ENCODE measurements around the gene MFAP4. TPM values are rescaled to one million over a fixed set of nuclear protein-coding genes. Genes with fewer than 3 reads are reported as not detected.

Gene MFAP4
- polyA plus RNA-seq, 1 donor from 2014 or later: not detected

- Histone ChIP-seq H4K20me1 (ENCODE audit: insufficient read depth) (no peaks in the 10 kb centered on the region), H2AFZ (ENCODE audit: low read depth, low read length) (no peak overlapping the region), H3K9me3 (ENCODE audit: low read length) (no peaks in the 10 kb centered on the region), H3K9me2 (ENCODE audit: insufficient read depth, low read length) (no peaks in the 10 kb centered on the region), H3K4me2 (ENCODE audit: low read length) (no peak overlapping the region), H3F3A (ENCODE audit: insufficient read depth, low read length, poor library complexity, severe bottlenecking) (no peaks in the 10 kb centered on the region), H3K36me3 (ENCODE audit: insufficient read depth, low read length) (no peaks in the 10 kb centered on the region), H3K79me2 (replicated peaks; ENCODE audit: insufficient read depth, low read length) (no peaks in the 10 kb centered on the region), H3K27me3 (ENCODE audit: insufficient read depth, low read depth, low read length) (no peaks in the 10 kb centered on the region), H3K27ac (ENCODE audit: low read length) (no peak overlapping the region), H3K4me3 (ENCODE audit: low read length) (no peak overlapping the region), H3K9ac (ENCODE audit: low read length) (no peak overlapping the region)
- TF ChIP-seq EZH2 (IDR thresholded peaks at IDR 0.05; ENCODE audit: borderline replicate concordance, insufficient read depth, low read length, poor library complexity, severe bottlenecking) (no peak), REST (IDR thresholded peaks at IDR 0.05; ENCODE audit: borderline replicate concordance) (no peak), POLR2AphosphoS5 (IDR thresholded peaks at IDR 0.05) (no peak), RAD21 (conservative IDR thresholded peaks at IDR 0.05) (no peak), CTCF (IDR thresholded peaks at IDR 0.05; ENCODE audit: poor library complexity, severe bottlenecking) (no peak), SMC3 (conservative IDR thresholded peaks at IDR 0.05; ENCODE audit: poor library complexity) (no peak), TAF1 (IDR thresholded peaks at IDR 0.05; ENCODE audit: low read depth) (no peak), MXI1 (conservative IDR thresholded peaks at IDR 0.05; ENCODE audit: poor library complexity, severe bottlenecking) (no peak), EP300 (conservative IDR thresholded peaks at IDR 0.05; ENCODE audit: poor library complexity, severe bottlenecking) (no peak)
These were observed 16.5 kb downstream of the MFAP4 start for GRCh38 chr17:19370493-19370960.

- H3K4me3 ChIP-seq (ENCODE audit: low read length): no peak overlapping the region
- no peaks in the 10 kb centered on the region for H3K9me3 ChIP-seq (ENCODE audit: low read length)
- no peaks in the 10 kb centered on the region for H3K79me2 ChIP-seq (replicated peaks; ENCODE audit: insufficient read depth, low read length)
- no peaks in the 10 kb centered on the region for H3K36me3 ChIP-seq (ENCODE audit: insufficient read depth, low read length)
- H3K9me2 ChIP-seq (ENCODE audit: insufficient read depth, low read length): no peaks in the 10 kb centered on the region
- H3K27ac ChIP-seq (ENCODE audit: low read length): no peak overlapping the region
- H3K27me3 ChIP-seq (ENCODE audit: insufficient read depth, low read depth, low read length): no peaks in the 10 kb centered on the region
- no peak overlapping the region for H3K9ac ChIP-seq (ENCODE audit: low read length)
- H3K4me2 ChIP-seq (ENCODE audit: low read length): no peak overlapping the region
- H3F3A ChIP-seq (ENCODE audit: insufficient read depth, low read length, poor library complexity, severe bottlenecking): no peaks in the 10 kb centered on the region
- TF ChIP-seq REST (IDR thresholded peaks at IDR 0.05; ENCODE audit: borderline replicate concordance): no peak
- no peak for TF ChIP-seq EP300 (conservative IDR thresholded peaks at IDR 0.05; ENCODE audit: poor library complexity, severe bottlenecking)
- TF ChIP-seq CTCF (IDR thresholded peaks at IDR 0.05; ENCODE audit: poor library complexity, severe bottlenecking): no peak
- no peak for TF ChIP-seq EZH2 (IDR thresholded peaks at IDR 0.05; ENCODE audit: borderline replicate concordance, insufficient read depth, low read length, poor library complexity, severe bottlenecking)
- TF ChIP-seq MXI1 (conservative IDR thresholded peaks at IDR 0.05; ENCODE audit: poor library complexity, severe bottlenecking): no peak
- TF ChIP-seq POLR2AphosphoS5 (IDR thresholded peaks at IDR 0.05): no peak
- no peak for TF ChIP-seq SMC3 (conservative IDR thresholded peaks at IDR 0.05; ENCODE audit: poor library complexity)
- TF ChIP-seq RAD21 (conservative IDR thresholded peaks at IDR 0.05): no peak
- no peak for TF ChIP-seq TAF1 (IDR thresholded peaks at IDR 0.05; ENCODE audit: low read depth)
- no peak overlapping the region for H2AFZ ChIP-seq (ENCODE audit: low read depth, low read length)
- H4K20me1 ChIP-seq (ENCODE audit: insufficient read depth): no peaks in the 10 kb centered on the region
These were observed 17.0 kb downstream of the MFAP4 start for GRCh38 chr17:19369846-19370492.

Measured in neural cell (in vitro differentiated cells).